ENCODE data around the gene SLC25A6.

DNA sequence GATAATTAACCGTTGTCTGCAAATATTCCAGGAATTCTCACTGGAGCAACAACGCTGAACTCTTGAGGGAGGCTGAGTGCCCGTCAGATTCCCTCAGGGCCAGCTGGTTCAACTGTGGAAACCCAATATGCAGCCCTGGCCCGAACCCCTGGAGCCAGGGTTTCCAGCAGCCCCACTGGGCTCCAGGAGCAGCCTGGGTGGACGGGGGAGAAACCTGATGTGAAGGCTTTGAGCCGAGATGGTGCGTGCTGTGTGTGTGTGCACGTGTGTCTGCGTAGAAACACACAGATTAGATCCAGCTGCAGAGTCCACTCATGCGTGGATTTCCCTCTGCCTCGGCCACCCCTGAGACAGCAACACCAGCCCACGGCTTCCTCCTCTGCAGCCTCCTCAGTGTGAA is 19.4 kb upstream of the SLC25A6 start:
- TF ChIP-seq, protein P1, sequence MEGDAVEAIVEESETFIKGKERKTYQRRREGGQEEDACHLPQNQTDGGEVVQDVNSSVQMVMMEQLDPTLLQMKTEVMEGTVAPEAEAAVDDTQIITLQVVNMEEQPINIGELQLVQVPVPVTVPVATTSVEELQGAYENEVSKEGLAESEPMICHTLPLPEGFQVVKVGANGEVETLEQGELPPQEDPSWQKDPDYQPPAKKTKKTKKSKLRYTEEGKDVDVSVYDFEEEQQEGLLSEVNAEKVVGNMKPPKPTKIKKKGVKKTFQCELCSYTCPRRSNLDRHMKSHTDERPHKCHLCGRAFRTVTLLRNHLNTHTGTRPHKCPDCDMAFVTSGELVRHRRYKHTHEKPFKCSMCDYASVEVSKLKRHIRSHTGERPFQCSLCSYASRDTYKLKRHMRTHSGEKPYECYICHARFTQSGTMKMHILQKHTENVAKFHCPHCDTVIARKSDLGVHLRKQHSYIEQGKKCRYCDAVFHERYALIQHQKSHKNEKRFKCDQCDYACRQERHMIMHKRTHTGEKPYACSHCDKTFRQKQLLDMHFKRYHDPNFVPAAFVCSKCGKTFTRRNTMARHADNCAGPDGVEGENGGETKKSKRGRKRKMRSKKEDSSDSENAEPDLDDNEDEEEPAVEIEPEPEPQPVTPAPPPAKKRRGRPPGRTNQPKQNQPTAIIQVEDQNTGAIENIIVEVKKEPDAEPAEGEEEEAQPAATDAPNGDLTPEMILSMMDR (IDR thresholded peaks at IDR 0.05): no peak
- TF ChIP-seq POLR2A (IDR thresholded peaks at IDR 0.05) (no peak), POLR2AphosphoS5 (IDR thresholded peaks at IDR 0.05) (no peak)

All from prostate gland (tissue), 2 donors.